ENCODE data around the gene MRPS17.
A peak's percentile ranks its signal among the peaks of the same experiment; 100 is the strongest.

Gene MRPS17

GRCh38 chr7:55951637-55952351, at the start of gene MRPS17:
MRPS17 (plus strand) TSS chr7:55951877; CDS start chr7:55953196, 1,319 bp downstream.
- TF ChIP-seq CTCF (IDR thresholded peaks at IDR 0.05; ENCODE audit: low read depth, low read length): no peak
- peak; percentile 47 for DNase-seq (ENCODE audit: extremely low read depth, low read depth)

GRCh38 chr7:55903985-55904759, 47.5 kb upstream of the MRPS17 start:
- TF ChIP-seq CTCF (IDR thresholded peaks at IDR 0.05; ENCODE audit: low read depth, low read length): no peak
- no peak for DNase-seq (ENCODE audit: extremely low read depth, low read depth)

- DNase-seq (ENCODE audit: extremely low read depth, low read depth): no peak
- no peak for TF ChIP-seq CTCF (IDR thresholded peaks at IDR 0.05; ENCODE audit: low read depth, low read length)
These were observed 38.9 kb upstream of the MRPS17 start for GRCh38 chr7:55912748-55913158.

- TF ChIP-seq CTCF (IDR thresholded peaks at IDR 0.05; ENCODE audit: low read depth, low read length): no peak
- DNase-seq (ENCODE audit: extremely low read depth, low read depth): no peak
These were observed 33.9 kb upstream of the MRPS17 start for GRCh38 chr7:55917771-55918170.

GRCh38 chr7:55928006-55928767, 23.5 kb upstream of the MRPS17 start:
- TF ChIP-seq CTCF (IDR thresholded peaks at IDR 0.05; ENCODE audit: low read depth, low read length): no peak
- DNase-seq (ENCODE audit: extremely low read depth, low read depth): no peak

GRCh38 chr7:55931421-55932151, 20.1 kb upstream of the MRPS17 start:
- no peak for TF ChIP-seq CTCF (IDR thresholded peaks at IDR 0.05; ENCODE audit: low read depth, low read length)
- DNase-seq (ENCODE audit: extremely low read depth, low read depth): no peak
